ENCODE data around the gene POLR3E.
"Not testable (repeated sequence)": the region's sequence is repeated elsewhere in the genome, so short reads cannot be mapped to it uniquely, and the experiment has no call there.

Gene POLR3E

DNA sequence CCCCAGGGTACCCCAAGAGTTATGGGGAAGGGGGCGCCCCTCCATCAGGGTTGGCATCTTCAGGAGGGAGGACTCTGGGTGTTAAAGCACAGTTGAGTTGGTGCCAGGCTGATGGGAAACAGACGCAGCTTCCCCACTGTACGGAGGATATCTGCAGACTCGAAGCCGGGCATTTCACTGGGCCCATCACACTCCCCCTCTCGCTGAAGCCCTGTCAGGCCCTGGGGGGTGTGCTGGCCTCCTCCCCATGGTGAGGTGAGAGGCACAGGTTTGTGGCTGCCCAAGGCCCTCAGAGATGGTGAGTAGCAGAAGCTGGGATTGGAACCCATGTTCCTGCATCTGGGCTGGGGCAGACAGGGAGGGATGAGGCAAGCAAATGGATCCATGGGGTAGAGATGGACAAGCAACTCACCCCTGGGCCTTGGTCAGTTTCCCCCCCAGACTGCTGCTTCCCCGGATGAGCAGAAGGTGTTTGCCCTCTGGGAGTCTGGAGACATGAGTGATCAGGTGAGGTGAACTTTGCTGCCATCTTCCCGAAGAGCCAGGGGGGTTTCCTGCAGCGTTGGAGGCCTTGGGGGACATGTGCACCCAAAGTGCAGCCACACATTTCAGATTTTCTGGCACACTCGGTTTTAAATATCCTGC, 31.0 kb downstream of the POLR3E start:
- in situ Hi-C loops (cut with MboI; ENCODE audit: low sequenced_read_pairs) = no loop called here

DNA sequence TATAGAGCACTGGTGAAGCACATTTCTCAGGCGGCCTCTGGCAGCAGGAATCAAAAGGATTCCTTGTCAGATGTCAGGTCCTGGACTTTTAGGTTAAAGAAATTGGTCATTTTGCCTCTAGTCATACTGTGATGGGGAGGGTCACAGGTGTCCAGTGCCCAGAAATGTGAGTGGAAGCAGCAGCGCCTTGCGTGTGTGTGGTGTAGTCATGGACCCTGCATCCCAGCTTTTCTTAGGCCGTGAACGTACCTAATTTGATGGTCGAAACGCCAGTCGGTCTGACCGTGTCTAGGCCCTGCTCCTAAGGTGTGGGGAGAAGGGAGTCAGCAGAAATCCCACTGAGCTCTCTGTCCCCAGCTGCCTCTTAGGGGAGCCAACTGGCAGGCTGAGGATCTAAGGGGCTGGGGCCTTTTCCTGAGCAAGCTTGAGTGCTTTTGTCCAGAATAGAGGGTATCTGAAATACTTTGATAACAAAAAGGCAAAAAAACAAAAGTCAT, 32.0 kb downstream of the POLR3E start:
- in situ Hi-C loops (cut with MboI; ENCODE audit: low sequenced_read_pairs) = no loop called here

DNA sequence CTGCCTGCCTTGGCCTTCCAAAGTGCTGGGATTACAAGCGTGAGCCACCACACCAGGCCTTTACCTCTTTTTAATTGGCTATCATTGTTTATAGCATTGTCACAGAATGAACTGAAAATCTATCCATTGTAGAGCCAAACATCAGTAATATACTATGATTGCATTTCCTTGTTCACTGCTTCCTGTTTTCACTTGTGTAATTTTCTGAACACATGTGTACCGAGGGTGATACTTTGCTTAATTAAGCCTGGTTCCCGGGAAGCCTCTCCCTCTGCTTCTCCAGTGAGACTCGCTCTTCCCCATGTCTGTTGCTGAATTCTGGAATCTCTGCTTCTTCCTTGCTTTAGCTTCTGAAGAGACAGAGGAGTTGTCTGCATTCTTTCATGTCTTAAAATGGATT, 33.1 kb downstream of the POLR3E start:
- in situ Hi-C loops (cut with MboI; ENCODE audit: low sequenced_read_pairs) = no loop called here

DNA sequence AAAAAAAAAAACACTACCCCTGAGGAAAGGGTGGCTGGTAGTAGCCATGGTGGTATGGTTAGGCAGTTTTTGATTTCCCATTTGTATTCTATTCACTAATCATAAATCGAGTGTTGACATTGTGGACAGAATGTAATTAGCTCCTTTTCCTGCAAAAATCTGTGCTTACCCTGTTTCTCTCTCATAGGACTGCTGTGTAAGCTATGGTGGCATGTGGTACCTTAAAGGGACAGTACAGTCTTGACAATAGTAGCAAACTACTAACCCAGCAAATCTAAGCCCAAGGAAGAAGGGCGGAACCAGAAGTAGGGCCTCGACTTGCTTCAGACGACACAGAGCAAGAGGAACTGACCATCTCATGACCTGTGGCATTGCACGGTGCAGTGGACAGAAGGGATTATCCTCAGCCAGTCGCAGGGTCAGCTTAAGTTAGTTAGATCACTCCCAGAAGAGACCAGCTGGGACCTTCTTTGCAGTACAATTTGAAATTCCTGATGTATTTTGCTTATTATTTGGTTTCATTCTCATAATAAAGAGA, 36.3 kb downstream of the POLR3E start:
- in situ Hi-C loops (cut with MboI; ENCODE audit: low sequenced_read_pairs) = no loop called here

DNA sequence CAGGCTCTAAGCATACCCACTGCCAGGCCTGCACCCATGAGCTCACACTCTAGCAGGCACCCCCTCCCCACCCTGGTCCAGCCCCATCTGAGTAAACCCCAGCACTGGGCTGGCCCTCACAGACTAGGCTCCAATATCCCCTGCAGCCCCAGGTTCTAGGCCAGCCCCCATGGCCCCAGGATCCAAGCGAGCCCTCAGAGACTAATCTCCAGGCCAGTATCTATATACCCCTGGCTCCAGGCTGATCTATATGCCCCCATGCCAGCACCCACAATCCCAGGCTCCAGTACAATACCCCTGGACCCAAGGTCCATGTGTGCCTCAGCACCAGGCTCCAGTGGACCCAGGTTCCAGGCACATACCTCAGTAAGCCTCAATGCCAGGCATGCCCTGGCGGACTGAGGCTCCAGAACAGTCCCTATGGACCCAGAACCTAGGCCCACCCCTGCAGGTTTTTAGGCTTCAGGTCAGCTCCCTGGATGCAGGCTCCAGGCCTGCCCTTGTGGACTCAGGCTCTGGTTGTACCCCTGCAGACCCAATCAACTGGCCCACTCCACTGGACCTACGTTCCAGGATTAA, 38.5 kb downstream of the POLR3E start:
- in situ Hi-C loops (cut with MboI; ENCODE audit: low sequenced_read_pairs) = no loop called here

DNA sequence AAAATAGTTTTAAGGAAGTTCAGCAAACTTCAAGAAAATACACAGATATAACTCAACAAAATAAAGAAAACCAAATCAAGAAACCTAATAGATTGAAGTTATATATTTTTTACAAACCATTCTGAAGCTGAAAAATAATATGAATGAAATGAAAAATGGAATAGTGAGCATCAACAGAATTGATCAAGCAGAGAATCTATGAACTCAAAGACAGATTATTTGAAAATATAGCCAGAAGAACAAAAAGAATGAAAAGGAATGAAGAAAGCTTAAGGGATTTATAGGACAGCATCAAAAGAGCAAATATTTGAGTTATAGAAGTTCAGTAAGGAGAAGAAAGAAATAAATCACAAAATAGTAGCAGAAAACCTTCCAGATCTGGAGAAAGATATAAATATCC, 39.4 kb downstream of the POLR3E start:
- in situ Hi-C loops (cut with MboI; ENCODE audit: low sequenced_read_pairs) = no loop called here

DNA sequence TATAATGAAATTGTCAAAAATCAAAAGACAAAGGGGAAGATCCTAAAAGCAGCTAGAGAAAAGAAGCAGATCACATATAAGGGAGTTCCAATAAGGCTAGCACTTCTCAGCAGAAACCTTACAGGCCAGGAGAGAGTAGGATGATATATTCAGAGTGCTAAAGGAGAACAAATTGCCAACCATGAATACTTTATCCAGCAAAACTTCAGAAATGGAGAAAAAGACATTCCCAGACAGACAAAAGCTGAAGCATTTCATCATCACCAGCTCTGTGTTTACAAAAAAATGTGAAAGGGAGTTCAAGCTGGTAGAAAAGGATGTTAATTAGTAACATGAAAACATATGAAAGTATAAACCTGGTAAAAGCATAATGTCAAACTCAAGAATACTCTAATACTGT, 39.8 kb downstream of the POLR3E start:
- in situ Hi-C loops (cut with MboI; ENCODE audit: low sequenced_read_pairs) = no loop called here

DNA sequence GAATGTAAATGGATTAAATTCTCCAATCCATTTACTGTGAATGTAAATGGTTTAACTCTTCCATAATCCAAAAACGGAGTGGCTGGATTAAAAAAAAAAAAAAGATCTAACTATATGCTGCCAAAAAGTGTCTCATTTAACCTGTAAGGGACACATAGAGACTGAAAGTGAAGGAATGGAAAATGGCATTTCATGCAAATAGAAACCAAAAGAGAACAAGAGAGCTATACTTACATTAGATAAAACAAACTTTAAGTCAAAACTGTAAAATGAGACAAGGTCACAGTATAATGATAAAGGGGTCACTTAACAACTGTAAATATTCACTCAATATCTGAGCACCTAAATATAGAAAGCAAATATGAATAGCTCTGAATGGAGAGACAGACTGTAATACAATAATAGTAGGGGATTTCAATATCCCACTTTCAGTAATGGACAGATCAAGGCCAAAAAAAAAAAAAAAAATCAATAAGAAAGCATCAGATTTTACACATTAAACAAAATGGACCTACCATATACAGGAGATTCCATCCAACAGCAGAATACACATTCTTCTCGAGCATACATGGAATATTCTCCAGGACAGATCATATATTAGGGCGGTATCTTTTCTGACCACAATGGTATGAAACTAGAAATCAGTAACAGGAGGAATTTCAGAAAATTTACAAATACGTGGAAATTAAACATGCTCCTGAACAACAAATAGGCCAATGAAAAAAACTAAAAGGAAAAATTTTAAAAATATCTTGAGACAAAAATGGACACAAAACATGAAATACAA, 40.8 kb downstream of the POLR3E start:
- in situ Hi-C loops (cut with MboI; ENCODE audit: low sequenced_read_pairs) = no loop called here

DNA sequence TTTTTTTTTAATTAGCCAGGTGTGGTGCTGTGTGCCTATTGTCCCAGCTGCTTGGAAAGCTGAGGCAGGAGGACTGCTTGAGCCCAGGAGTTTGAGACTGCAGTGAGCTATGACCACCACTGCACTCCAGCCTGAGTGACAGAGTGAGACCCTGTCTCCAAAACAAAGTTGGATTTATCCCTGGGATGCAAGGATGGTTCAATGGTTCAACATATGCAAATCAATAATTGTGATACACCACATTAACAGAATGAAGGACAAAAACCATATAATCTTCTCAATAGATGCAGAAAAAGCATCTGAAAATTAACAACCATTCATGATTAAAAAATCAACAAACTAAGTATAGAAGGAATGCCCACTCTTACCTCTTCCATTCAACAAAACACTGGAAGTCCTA, 43.7 kb downstream of the POLR3E start:
- in situ Hi-C loops (cut with MboI; ENCODE audit: low sequenced_read_pairs) = loop anchor here (10.0 kb wide), 1 partner anchor 74 kb away; no protein-coding TSS in a partner anchor

DNA sequence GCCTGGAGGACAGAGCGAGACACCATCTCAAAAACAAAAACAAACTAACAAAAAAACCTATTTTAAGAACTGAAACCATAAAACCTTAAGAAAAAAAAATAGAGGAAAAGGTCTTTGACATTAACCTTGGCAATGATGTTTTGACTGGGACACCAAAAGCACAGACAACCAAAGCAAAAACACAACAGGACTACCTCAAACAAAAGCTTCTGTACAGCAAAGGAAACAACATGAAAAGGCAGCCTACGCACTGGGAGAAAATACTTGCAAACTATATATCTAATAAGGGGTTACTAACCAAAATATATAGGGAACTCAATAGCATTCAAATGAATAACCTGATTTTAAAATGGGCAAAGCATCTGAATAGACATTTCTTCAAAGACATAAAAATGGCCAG, 44.9 kb downstream of the POLR3E start:
- in situ Hi-C loops (cut with MboI; ENCODE audit: low sequenced_read_pairs) = loop anchor here (10.0 kb wide), 1 partner anchor 73 kb away; no protein-coding TSS in a partner anchor

DNA sequence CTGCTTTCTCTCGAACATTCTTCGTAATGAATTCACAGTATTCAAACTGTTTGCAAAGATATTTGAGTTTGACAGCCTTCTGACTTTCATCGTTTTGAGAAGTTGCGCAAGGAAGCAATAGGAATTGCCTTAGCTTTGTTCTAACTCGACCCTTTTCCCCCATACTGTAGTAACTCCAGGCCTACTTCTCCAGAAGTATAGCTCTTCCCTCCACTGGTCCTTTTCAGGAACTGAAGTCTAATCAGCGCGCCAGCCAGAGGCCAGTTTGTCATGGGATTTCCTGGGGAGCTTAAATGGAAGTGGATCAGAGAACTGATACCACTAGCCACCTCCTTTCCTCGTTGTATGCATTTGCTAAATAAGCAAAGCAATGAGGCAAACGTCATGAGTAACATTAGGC, 49.3 kb downstream of the POLR3E start:
- in situ Hi-C loops (cut with MboI; ENCODE audit: low sequenced_read_pairs) = loop anchor here (10.0 kb wide), 1 partner anchor 68 kb away; no protein-coding TSS in a partner anchor

DNA sequence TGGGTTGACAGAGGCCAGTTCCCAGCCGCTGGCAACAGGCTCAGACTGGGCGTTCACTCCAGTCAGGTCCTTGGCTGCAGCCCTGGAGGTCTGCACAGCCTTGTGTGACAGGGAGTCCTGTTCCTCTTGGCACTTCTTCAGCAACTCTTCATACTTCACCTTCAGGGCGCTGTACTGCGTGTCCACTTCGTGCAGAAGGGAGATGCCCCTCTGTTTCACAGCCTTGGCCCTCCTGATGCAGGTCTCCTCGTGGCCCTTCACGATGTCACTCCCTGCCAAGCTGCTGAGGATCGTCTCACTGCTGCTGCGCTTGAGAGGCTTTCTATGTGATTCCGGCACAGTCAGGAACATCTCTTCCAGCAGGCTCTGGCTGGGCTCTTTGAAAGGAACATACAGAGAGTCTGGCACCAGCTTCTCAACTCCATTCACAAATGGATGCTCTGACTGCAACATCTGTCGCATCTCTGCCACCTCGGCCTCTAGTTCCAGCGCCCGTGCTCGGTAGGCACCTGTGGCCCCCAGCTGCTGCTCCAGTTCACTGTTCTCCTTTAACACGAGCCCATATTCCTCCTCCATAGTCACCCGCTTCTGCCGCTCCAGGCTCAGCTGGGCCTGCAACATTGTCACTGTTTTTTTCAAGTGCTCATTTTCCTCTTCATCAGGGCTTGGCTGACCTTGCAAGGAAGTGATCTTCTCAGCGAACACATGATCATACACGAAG, 50.1 kb downstream of the POLR3E start:
- in situ Hi-C loops (cut with MboI; ENCODE audit: low sequenced_read_pairs) = loop anchor here (10.0 kb wide), 1 partner anchor 68 kb away; no protein-coding TSS in a partner anchor

DNA sequence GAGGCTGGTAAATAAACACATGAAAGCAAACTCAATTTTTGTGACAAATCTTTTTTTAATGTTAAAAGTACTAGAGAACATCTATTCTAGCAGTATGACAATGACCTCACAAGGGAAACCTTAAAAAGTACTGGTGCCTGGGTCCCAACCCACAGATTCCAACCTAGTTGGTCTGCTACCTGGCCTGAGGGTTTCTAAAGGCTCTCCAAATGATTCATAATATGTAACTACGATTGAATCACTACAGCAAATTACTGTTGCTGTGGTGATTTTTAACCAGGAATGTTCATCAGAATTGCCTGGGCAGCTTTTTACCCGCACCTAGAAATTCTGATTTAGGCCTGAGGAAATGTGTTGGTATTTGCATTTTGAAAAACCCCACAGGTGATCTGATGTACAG, 51.1 kb downstream of the POLR3E start:
- in situ Hi-C loops (cut with MboI; ENCODE audit: low sequenced_read_pairs) = loop anchor here (10.0 kb wide), 1 partner anchor 67 kb away; no protein-coding TSS in a partner anchor

DNA sequence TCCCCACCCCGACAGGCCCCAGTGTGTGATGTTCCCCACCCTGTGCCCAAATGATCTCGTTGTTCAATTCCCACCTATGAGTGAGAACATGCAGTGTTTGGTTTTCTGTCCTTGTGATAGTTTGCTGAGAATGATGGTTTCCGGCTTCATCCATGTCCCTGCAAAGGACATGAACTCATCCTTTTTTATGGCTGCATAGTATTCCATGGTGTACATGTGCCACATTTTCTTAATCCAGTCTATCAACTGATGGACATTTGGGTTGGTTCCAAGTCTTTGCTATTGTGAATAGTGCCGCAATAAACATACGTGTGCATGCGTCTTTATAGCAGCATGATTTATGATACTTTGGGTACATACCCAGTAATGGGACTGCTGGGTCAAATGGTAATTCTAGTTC, 53.8 kb downstream of the POLR3E start:
- in situ Hi-C loops (cut with MboI; ENCODE audit: low sequenced_read_pairs) = not testable (repeated sequence)

DNA sequence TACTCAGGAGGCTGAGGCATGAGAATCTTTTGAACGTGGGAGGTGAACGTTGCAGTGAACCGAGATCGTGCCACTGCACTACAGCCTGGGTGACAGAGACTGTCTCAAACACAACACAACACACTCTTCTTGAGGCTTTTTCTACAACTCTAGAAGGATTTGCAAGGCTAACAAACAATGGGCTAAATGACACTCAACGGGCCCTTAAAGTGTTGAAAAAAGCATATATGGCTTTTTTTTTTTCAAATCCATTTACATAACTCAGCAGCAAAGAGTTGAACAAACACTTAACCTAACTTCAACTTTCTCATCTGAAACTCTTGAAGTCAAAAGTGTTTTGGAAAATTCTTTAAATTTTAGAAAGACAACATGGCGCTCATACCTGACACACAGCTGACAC, 54.9 kb downstream of the POLR3E start:
- in situ Hi-C loops (cut with MboI; ENCODE audit: low sequenced_read_pairs) = no loop called here

DNA sequence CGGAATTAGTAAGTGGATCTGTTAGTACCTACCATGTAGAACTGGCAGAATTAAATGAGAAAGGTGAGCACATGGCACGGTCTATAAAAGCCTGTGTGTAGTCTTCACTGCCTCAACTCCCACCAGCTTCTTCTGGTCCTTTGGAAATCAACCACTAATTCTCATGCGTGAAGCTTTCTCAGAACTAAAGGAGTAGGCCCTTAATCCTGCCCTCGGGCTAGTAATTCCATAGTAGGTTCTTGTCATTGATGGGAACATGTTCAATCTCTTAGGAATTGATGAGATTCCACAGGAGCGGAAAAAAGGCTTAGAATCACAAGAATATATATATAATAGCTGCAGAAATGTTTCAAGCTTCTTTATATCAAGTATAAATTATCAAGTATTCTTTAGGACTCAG, 55.5 kb downstream of the POLR3E start:
- in situ Hi-C loops (cut with MboI; ENCODE audit: low sequenced_read_pairs) = no loop called here

DNA sequence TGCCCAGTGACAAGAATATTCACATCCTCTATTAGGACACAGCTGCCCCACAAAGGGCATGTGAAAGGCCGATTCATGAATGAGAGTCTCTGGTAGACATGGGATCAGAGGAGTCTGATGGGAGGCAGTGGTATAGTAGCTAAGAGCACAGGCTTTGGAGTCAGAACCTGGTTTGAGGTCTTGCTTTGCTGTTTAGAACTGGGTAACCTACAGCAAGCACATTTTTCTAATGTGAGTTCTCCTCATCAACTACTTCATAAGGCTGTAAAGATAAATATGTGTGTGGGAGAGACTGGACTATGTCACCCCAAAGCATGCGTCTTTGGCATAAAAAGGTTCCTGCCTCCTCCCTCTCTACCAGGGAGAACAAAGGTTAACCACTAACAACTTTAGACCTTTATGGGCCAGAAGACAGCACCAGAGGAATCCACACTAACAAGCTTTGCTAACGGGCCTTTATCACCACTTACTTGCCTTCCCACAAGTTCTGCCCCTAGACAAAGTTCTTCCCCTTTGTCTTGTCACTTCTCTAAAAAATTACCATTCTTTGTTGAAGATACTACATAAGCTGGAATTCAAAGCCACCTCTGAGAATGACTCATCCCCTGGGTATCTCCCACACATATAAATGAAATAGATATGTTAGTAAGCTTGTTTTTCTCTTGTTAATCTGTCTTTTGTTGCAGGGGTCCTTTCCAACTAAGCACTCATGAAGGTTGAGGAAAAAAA, 56.1 kb downstream of the POLR3E start:
- in situ Hi-C loops (cut with MboI; ENCODE audit: low sequenced_read_pairs) = no loop called here

DNA sequence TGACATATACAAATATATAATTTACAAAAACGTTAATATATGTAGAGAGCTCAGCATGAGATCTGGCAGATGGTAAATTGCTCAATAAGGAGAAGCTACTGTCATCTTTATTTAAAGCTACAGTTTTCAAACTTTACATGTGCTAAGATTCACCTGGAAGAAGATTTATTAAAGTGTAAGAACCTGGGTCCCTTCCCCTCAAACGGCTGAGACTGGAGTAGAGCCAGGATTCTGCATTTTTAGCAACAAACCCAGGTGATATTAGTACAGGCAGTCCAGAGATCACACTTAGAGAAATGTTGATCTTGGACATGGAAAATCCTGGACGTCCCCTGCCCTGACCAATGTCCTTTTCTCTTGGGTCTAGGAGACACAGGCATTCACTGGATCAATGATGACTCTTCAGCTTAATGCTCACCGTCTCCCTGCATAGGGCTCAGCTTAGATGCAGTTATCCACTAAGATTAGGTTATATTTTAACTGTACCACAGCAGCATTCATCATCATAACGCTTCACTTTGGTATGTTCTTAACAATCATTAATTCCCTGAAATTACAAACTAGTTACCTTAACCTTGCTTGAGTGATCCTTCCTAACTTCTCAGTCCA, 56.8 kb downstream of the POLR3E start:
- in situ Hi-C loops (cut with MboI; ENCODE audit: low sequenced_read_pairs) = no loop called here

DNA sequence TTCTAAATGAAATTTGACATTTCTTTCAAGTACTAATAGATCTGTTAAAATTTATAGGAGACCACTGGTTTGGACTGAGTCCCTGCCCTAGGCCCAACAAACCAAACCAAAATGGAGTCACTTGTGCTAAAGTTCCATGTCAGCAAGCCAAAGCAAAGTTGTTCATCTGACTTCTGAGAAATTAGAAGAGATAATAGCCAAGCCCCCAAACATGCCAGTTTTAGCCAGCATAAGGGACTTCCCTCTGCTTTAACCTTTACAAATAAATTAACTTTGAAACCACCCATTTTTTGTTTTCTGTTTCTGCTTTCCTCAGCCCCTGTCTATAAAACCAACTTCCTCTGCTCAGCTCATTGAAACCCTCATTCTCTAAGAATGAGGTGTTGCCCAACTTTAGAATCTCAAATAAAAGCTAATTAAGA, 58.3 kb downstream of the POLR3E start:
- in situ Hi-C loops (cut with MboI; ENCODE audit: low sequenced_read_pairs) = no loop called here

Data from HL-60/S4 treated with phorbol 12-myristate 13-acetate at 8.2 ng/mL for 4 days and 3 days (cell line).